H1 (cell line): ENCODE measurements around the gene BCAR1. TPM values are rescaled to one million over a fixed set of nuclear protein-coding genes. Genes with fewer than 3 reads are reported as not detected.
A peak's percentile ranks its signal among the peaks of the same experiment; 100 is the strongest.

Source experiments
- CTCF ChIA-PET: fragments of 300-600 bp; sonication (Branson Sonifier 250); formaldehyde crosslinking; loops from one replicate; lab custom pipeline; 2021; ENCODE audit not compliant: partially characterized antibody; lab: Charles Lee
- POLR2A ChIA-PET: fragments of 300-600 bp; sonication (Branson Sonifier 250); formaldehyde crosslinking; loops from one replicate; lab custom pipeline; 2021; ENCODE audit warnings: inconsistent platforms; ENCODE audit not compliant: partially characterized antibody; lab: Charles Lee
- DNase-seq, 2 experiments: peaks; one replicate each; pipeline versions ENCODE4 v3.0.0 to v3.0.0-alpha.2; 2010 to 2022; ENCODE audit warnings: low spot score in 2 of 2, low read depth in 1 of 2, mixed read lengths in 1 of 2
- FAIRE-seq: peaks from 2 replicates; lab custom pipeline; 2011; peaks lifted over from hg19 to GRCh38; lab: Jason Lieb, UNC
- H2AFZ ChIP-seq: 2 replicates; pipeline ENCODE4 v1.8.1; 2012; ENCODE audit warnings: low read length, inconsistent platforms
- H2AK5ac ChIP-seq: 2 replicates; pipeline ENCODE4 v1.6.1; 2013; ENCODE audit warnings: low read depth, low read length
- H2BK120ac ChIP-seq: replicated peaks from 2 replicates; pipeline ENCODE3; 2013; ENCODE audit warnings: low read depth, low read length, inconsistent platforms
- H2BK12ac ChIP-seq: 2 replicates; pipeline ENCODE4 v1.6.1; 2013; ENCODE audit warnings: low read depth, low read length
- H2BK15ac ChIP-seq: 2 replicates; pipeline ENCODE4 v1.6.1; 2013; ENCODE audit warnings: low read length
- H2BK20ac ChIP-seq: 2 replicates; pipeline ENCODE4 v1.6.1; 2013; ENCODE audit warnings: low read length
- H2BK5ac ChIP-seq: 2 replicates; pipeline ENCODE4 v1.6.1; 2013; ENCODE audit warnings: low read depth, low read length
- H3K14ac ChIP-seq: 2 replicates; pipeline ENCODE4 v1.6.1; 2013; ENCODE audit warnings: inconsistent platforms; ENCODE audit not compliant: insufficient read length
- H3K18ac ChIP-seq: 2 replicates; pipeline ENCODE4 v1.6.1; 2013; ENCODE audit warnings: low read length; ENCODE audit errors: extremely low read depth
- H3K23ac ChIP-seq: 2 replicates; pipeline ENCODE4 v1.6.1; 2013; ENCODE audit warnings: inconsistent platforms; ENCODE audit not compliant: insufficient read length
- H3K23me2 ChIP-seq: 2 replicates; pipeline ENCODE4 v1.6.1; 2013; ENCODE audit warnings: low read depth, low read length
- H3K27ac ChIP-seq: 2 replicates; pipeline ENCODE4 v1.6.1; 2011; ENCODE audit warnings: low read depth, low read length, inconsistent platforms
- H3K27me3 ChIP-seq, 4 experiments: replicated peaks in 1 of 4; 1 replicate in 1 of 4; 2 replicates in 3 of 4; pipeline versions ENCODE4 v1.6.1 to v1.8.1; 2011 to 2013; ENCODE audit warnings: low read length in 3 of 4, mild to moderate bottlenecking in 3 of 4, inconsistent platforms in 2 of 4, mixed read lengths in 2 of 4, moderate library complexity in 1 of 4; ENCODE audit not compliant: control insufficient read depth in 3 of 4, insufficient read depth in 3 of 4; ENCODE audit errors: extremely low read depth in 1 of 4
- H3K36me3 ChIP-seq, 4 experiments: 2 replicates each; pipeline versions ENCODE4 v1.6.1 to v1.8.1; 2011 to 2013; ENCODE audit warnings: mild to moderate bottlenecking in 4 of 4, low read length in 3 of 4, moderate library complexity in 2 of 4, control low read depth in 1 of 4, inconsistent platforms in 1 of 4; ENCODE audit not compliant: insufficient read depth in 4 of 4, control insufficient read depth in 2 of 4
- H3K4ac ChIP-seq: replicated peaks from 2 replicates; pipeline ENCODE3; 2013; ENCODE audit warnings: low read length, low read depth, mixed read lengths, inconsistent platforms; ENCODE audit not compliant: insufficient read length
- H3K4me1 ChIP-seq, 4 experiments: replicated peaks in 1 of 4; 1 replicate in 1 of 4; 2 replicates in 3 of 4; pipeline versions ENCODE4 v1.6.1 to v1.8.1; 2011 to 2013; ENCODE audit warnings: low read length in 3 of 4, inconsistent platforms in 2 of 4, mixed read lengths in 1 of 4; ENCODE audit not compliant: insufficient read depth in 4 of 4, control insufficient read depth in 3 of 4
- H3K4me2 ChIP-seq, 2 experiments: 2 replicates each; pipeline versions ENCODE4 v1.6.1 to v1.8.1; 2011 to 2013; ENCODE audit warnings: low read depth in 2 of 2, low read length in 2 of 2, control low read depth in 1 of 2, inconsistent platforms in 1 of 2, mild to moderate bottlenecking in 1 of 2; ENCODE audit not compliant: insufficient read depth in 1 of 2
- H3K4me3 ChIP-seq, 4 experiments: fragments of 200-600, 300-600 bp in 1 of 4; sonication (generic), shearing (Covaris generic), sonication (Bioruptor Twin) in 1 of 4; 2 replicates each; pipeline versions ENCODE4 v1.5.1 to v1.8.1; 2011 to 2016; ENCODE audit warnings: low read length in 4 of 4, low read depth in 3 of 4, control low read depth in 2 of 4, inconsistent platforms in 2 of 4, mild to moderate bottlenecking in 2 of 4, mixed read lengths in 1 of 4, moderate library complexity in 1 of 4; ENCODE audit not compliant: insufficient read depth in 2 of 4; ENCODE audit errors: extremely low read depth in 1 of 4
- H3K56ac ChIP-seq: replicated peaks from 2 replicates; pipeline ENCODE3; 2013; ENCODE audit warnings: low read depth, mild to moderate bottlenecking, mixed read lengths, low read length, inconsistent platforms; ENCODE audit not compliant: insufficient read length
- H3K79me1 ChIP-seq: 2 replicates; pipeline ENCODE4 v1.6.1; 2013; ENCODE audit warnings: low read depth, low read length, control low read depth
- H3K79me2 ChIP-seq, 2 experiments: 2 replicates each; pipeline versions ENCODE4 v1.6.1 to v1.8.1; 2012 to 2013; ENCODE audit warnings: low read length in 2 of 2, mild to moderate bottlenecking in 2 of 2, inconsistent platforms in 1 of 2; ENCODE audit not compliant: insufficient read depth in 2 of 2, control insufficient read depth in 1 of 2
- H3K9ac ChIP-seq, 4 experiments: replicated peaks in 1 of 4; 1 replicate in 1 of 4; 2 replicates in 3 of 4; pipeline versions ENCODE4 v1.6.1 to v1.8.1; 2011 to 2013; ENCODE audit warnings: low read depth in 3 of 4, low read length in 3 of 4, control low read depth in 2 of 4, mild to moderate bottlenecking in 2 of 4, moderate library complexity in 2 of 4, inconsistent platforms in 1 of 4; ENCODE audit errors: extremely low read depth in 1 of 4
- H3K9me3 ChIP-seq, 2 experiments: 2 replicates each; pipeline versions ENCODE4 v1.6.1 to v1.8.1; 2012 to 2013; ENCODE audit warnings: mild to moderate bottlenecking in 2 of 2, moderate library complexity in 2 of 2, control low read depth in 1 of 2, inconsistent platforms in 1 of 2, low read depth in 1 of 2, low read length in 1 of 2, mixed read lengths in 1 of 2; ENCODE audit not compliant: insufficient read depth in 2 of 2
- H4K20me1 ChIP-seq, 2 experiments: replicated peaks in 1 of 2; 2 replicates each; pipeline versions ENCODE3 to v1.8.1; 2011 to 2013; ENCODE audit warnings: inconsistent platforms in 2 of 2, low read length in 2 of 2, mild to moderate bottlenecking in 1 of 2; ENCODE audit not compliant: insufficient read depth in 2 of 2, control insufficient read depth in 1 of 2
- H4K5ac ChIP-seq: 2 replicates; pipeline ENCODE4 v1.6.1; 2013; ENCODE audit warnings: low read length, low read depth, mixed read lengths, inconsistent platforms; ENCODE audit not compliant: insufficient read length
- H4K8ac ChIP-seq: 2 replicates; pipeline ENCODE4 v1.8.0; 2013; ENCODE audit warnings: mild to moderate bottlenecking, moderate library complexity, low read length, inconsistent platforms; ENCODE audit not compliant: insufficient read depth; ENCODE audit errors: extremely low read depth
- H4K91ac ChIP-seq: replicated peaks from 2 replicates; pipeline ENCODE3; 2013; ENCODE audit warnings: low read length, mixed read lengths, inconsistent platforms; ENCODE audit not compliant: insufficient read length
- FOSL1 ChIP-seq: IDR thresholded peaks from 2 replicates; pipeline ENCODE4 v1.6.1; 2011; ENCODE audit warnings: mild to moderate bottlenecking, low read depth, low read length, moderate library complexity; ENCODE audit not compliant: insufficient read depth
- HDAC2 ChIP-seq, 2 experiments: fragments of 300-600 bp in 1 of 2; sonication (generic) in 1 of 2; IDR thresholded peaks; 2 replicates each; pipeline ENCODE4 v1.6.1; 2011 to 2012; ENCODE audit warnings: low read depth in 2 of 2, low read length in 2 of 2, mild to moderate bottlenecking in 2 of 2, moderate library complexity in 2 of 2, borderline replicate concordance in 1 of 2, inconsistent platforms in 1 of 2
- KDM5A ChIP-seq: fragments of 200-600 bp; IDR thresholded peaks from 2 replicates; pipeline ENCODE4 v1.7.1; 2012; ENCODE audit warnings: mild to moderate bottlenecking, low read length, inconsistent platforms, mixed read lengths
- RAD21 ChIP-seq, 2 experiments: IDR thresholded peaks in 1 of 2; conservative IDR thresholded peaks in 1 of 2; 2 replicates each; pipeline ENCODE4 v1.6.1; 2011; ENCODE audit warnings: low read depth in 2 of 2, low read length in 2 of 2, improper control_type of control experiment in 1 of 2, inconsistent platforms in 1 of 2, mild to moderate bottlenecking in 1 of 2, moderate library complexity in 1 of 2
- SAP30 ChIP-seq: fragments of 300-600 bp; sonication (generic); IDR thresholded peaks from 2 replicates; pipeline ENCODE4 v1.7.1; 2012; ENCODE audit warnings: low read length, moderate library complexity, mild to moderate bottlenecking, inconsistent platforms; ENCODE audit not compliant: insufficient read depth, insufficient replicate concordance
- SIRT6 ChIP-seq: IDR thresholded peaks from one replicate; pipeline ENCODE4 v1.7.1; 2012; ENCODE audit warnings: low read length, inconsistent platforms
- SUZ12 ChIP-seq: fragments of 200-600 bp; sonication (generic); IDR thresholded peaks from 2 replicates; pipeline ENCODE4 v1.6.1; 2012; ENCODE audit warnings: mild to moderate bottlenecking, inconsistent platforms, low read length, moderate library complexity, mixed read lengths
- WGBS, 2 experiments: shearing (Covaris generic) in 1 of 2; methylation state at CpG; one replicate each; pipeline versions ENCODE4 v1.1.6 to v1.1.7; 2013 to 2015; ENCODE audit warnings: low lambda C conversion rate in 2 of 2, mixed read lengths in 2 of 2, inconsistent platforms in 1 of 2, low coverage in 1 of 2, missing lambda C conversion rate in 1 of 2; ENCODE audit not compliant: insufficient replicate concordance in 2 of 2, insufficient coverage in 1 of 2, insufficient read length in 1 of 2; ENCODE audit errors: extremely low coverage in 1 of 2, missing lambda C conversion rate in 1 of 2; 5-methylcytosine and 5-hydroxymethylcytosine counted together
- polyA plus RNA-seq, 7 experiments: library from polyadenylated mRNA; depleted of rRNA in 3 of 7; stranded (reverse) in 5 of 7; unstranded in 2 of 7; fragments of >200 nt in 5 of 7; fragments of 200-250 nt in 2 of 7; gene quantifications; 1 replicate in 5 of 7; 2 replicates in 1 of 7; 4 replicates in 1 of 7; pipeline versions ENCODE4 v1.2.1 to v1.2.3, GENCODE V29; 2011 to 2013; ENCODE audit warnings: missing spikeins in 2 of 7, mixed read lengths in 2 of 7
- total RNA-seq: library from RNA; stranded (reverse); fragmentation: NEBNext Ultra II Directional; extraction: Animal tissue kit (Norgen Biotek cat#: 25700); gene quantifications from 2 replicates; pipeline ENCODE4 v1.2.1, GENCODE V29; 2021
- TF ChIP-seq, protein P1 (sequence below): IDR thresholded peaks from 2 replicates; pipeline ENCODE4 v1.6.1; 2011; ENCODE audit warnings: low read depth, mild to moderate bottlenecking, low read length; ENCODE audit not compliant: insufficient read depth
- TF ChIP-seq, protein P2 (sequence below): IDR thresholded peaks from 2 replicates; pipeline ENCODE4 v1.6.1; 2012; ENCODE audit warnings: inconsistent platforms

The BCAR1 gene
- total and polyA plus RNA-seq, 2 of the 8 experiments (the other 6 are each of a cell fraction or from before 2014, with no cell fraction given) = 59.8 to 105 TPM

- peaks cover 2 to 73% (median 60%) of the 10 kb centered on the region in 4 experiments for H3K4me1 ChIP-seq
- no peaks in the 10 kb centered on the region for H3K36me3 ChIP-seq
- H2BK12ac ChIP-seq = no peak overlapping the region
- no peak overlapping the region for H4K91ac ChIP-seq
- FAIRE-seq (no peak), DNase-seq (no peak)
- H3K4ac ChIP-seq = no peak overlapping the region
- no peak overlapping the region for H2BK120ac ChIP-seq
- no peak overlapping the region for H2BK15ac ChIP-seq
- no peak overlapping the region for H3K23ac ChIP-seq
- H3K4me3 ChIP-seq = peak overlapping the region in 1 of 4 experiments; percentile 87; a peak in 1 of 8 replicates
- no peak overlapping the region for H2BK20ac ChIP-seq
- no peak overlapping the region for H2AFZ ChIP-seq
- CTCF ChIA-PET = interaction anchor here (2.4 to 15.7 kb wide), 2 partner anchors 13 to 109 kb away, joined by 5 to 236 read pairs; no protein-coding TSS in a partner anchor
- no peak overlapping the region for H3K9ac ChIP-seq
- POLR2A ChIA-PET = interaction anchor here (1.3 to 16.2 kb wide), 3 partner anchors 14 to 43 kb away, joined by 4 to 375 read pairs (median 158); no protein-coding TSS in a partner anchor
- H3K79me2 ChIP-seq = peaks cover 27 to 85% of the 10 kb centered on the region in 2 experiments
- WGBS, 2 experiments = 90% methylated on average over 16 of the region's 17 CpGs; no CpG with 5 or more reads in 1 of the 2 experiments
- no peak overlapping the region for H4K5ac ChIP-seq
- peaks cover 14% of the 10 kb centered on the region; the same call in 1 of the 2 replicates for H3K23me2 ChIP-seq
- peak overlapping the region; percentile 31 for H3K27ac ChIP-seq
- no peak overlapping the region for H2AK5ac ChIP-seq
- no peaks in the 10 kb centered on the region for H3K9me3 ChIP-seq
- no peak overlapping the region; a peak in 1 of 4 replicates for H3K4me2 ChIP-seq
- H2BK5ac ChIP-seq = peak overlapping the region; percentile 78; the same call in 1 of the 2 replicates
- H3K79me1 ChIP-seq = peaks cover 39% of the 10 kb centered on the region
- H4K20me1 ChIP-seq = peaks cover 45 to 49% of the 10 kb centered on the region in 2 experiments
- no peak overlapping the region; the same call in 1 of the 2 replicates for H3K18ac ChIP-seq
- no peak overlapping the region for H3K56ac ChIP-seq
- H3K27me3 ChIP-seq = no peaks in the 10 kb centered on the region; a peak in 1 of 7 replicates
- no peak overlapping the region; the same call in 1 of the 2 replicates for H4K8ac ChIP-seq
- no peak overlapping the region for H3K14ac ChIP-seq
- TF ChIP-seq FOSL1 (no peak), RAD21 (IDR thresholded peaks at IDR 0.05 in 1 of 2, conservative IDR thresholded peaks at IDR 0.05 in 1 of 2; ENCODE audit: low read depth in 2 of 2, low read length in 2 of 2) (no peak), SIRT6 (no peak), KDM5A (no peak), SAP30 (no peak), HDAC2 (IDR thresholded peaks at IDR 0.05; ENCODE audit: borderline replicate concordance in 1 of 2, low read depth in 2 of 2, low read length in 2 of 2) (no peak), SUZ12 (no peak)
- TF ChIP-seq, protein P1, sequence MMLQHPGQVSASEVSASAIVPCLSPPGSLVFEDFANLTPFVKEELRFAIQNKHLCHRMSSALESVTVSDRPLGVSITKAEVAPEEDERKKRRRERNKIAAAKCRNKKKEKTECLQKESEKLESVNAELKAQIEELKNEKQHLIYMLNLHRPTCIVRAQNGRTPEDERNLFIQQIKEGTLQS = no peak
- TF ChIP-seq, protein P2, sequence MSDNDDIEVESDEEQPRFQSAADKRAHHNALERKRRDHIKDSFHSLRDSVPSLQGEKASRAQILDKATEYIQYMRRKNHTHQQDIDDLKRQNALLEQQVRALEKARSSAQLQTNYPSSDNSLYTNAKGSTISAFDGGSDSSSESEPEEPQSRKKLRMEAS = no peak
Observed at GRCh38 chr16:75248536-75249380, 2.7 kb downstream of the BCAR1 start.
